HG02678 (cell line): ENCODE results near the gene TTC28.
A peak's percentile ranks its signal among the peaks of the same experiment; 100 is the strongest.

Experiments
- ATAC-seq: cut with Tn5 transposase; IDR thresholded peaks from one replicate; pipeline ENCODE4 v1.9.1; 2021; ENCODE audit warnings: mild to moderate bottlenecking, moderate library complexity; ENCODE audit not compliant: unreplicated experiment

Gene TTC28

DNA sequence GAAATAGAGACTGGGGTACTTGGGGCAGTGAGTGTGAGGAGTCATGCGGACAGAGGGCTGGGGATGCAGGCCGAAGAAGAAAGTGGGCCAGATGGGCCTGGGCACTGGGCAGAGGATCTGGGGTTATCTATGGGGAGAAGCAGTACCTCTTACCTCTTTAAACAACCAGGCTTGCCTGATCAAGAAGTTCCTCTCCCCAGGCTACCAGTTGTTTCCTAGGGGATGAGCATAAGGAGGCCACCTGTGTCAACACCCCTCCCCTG lies 662.2 kb downstream of the TTC28 start:
- ATAC-seq = no peak

DNA sequence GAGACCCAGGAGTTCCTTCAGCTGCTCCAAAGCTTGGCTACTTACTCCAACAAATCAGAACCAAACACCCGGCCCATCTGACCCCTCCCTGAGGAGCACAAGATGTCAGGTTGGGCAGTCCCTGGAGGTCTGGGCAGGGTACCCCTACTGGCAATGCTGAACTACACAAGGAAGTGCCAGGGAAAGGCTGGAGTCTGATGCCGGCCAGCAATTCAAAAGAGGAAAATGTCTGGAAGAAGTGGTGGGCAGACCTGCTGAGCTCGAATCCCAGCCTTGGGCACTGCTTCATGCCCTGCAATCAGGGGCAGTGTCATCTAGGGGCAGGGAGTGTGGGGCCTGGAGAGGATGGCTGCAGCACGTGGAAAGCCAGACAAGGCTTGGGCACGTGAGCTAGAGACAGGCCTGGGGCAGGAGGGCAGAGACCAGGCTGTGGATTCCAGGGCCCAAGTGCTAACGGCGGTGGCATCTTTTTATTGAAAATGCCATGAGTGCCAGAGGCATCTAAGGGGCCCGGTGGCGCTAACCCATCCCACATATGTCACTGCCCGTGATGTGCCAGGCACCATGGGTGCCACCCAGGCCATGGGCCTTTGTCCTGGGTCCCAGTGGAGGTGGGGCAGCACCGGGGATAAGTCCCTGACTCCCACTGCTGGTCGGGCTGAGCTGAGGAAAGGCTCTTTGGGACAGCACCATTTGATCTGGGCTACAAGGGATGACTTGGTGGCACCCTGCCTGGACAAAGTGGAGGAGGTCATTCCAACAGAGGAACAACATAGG lies 662.7 kb downstream of the TTC28 start:
- ATAC-seq = no peak

DNA sequence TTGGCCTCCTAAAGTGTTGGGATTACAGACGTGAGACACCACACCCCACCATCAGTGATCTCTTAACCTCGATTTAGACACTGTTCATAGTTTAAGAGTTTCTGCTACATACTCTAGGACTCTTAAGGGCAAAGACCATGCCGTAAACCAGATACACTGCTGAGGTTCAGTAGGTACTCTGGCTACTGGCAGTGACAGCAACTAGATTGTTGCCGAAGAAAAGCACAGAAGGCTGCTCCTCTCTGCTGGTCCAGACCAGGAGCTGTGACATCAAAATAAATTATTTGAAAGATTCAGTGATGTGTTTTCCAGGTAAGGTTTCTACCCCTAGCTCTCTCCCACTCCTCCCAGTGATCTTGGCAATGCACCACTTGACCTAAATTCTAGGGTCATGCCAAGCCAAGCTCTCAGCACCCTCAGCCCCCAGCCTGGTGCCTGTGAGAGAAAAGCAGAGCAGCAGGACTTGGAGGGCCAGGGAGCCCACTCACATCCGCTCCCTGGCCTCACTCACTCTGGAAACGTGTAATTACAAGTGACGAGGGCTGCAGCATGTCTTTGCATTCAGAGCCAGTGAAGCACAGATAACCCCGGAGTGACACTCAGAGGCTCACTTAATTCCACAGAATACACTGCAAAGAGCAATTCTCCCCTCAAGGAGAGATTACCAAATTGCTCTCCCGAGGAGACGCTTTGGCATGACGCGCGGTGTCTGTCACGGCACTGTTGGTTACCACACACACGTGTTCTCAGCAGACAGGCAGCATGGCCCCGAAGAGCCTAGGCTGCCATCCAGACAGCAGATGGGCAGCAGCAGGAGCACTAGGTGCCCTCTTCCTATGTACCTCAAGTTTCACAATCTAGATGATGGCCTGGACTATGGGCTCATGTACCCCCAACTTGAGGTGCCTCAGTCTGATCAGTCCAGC lies 663.7 kb downstream of the TTC28 start:
- ATAC-seq = no peak

DNA sequence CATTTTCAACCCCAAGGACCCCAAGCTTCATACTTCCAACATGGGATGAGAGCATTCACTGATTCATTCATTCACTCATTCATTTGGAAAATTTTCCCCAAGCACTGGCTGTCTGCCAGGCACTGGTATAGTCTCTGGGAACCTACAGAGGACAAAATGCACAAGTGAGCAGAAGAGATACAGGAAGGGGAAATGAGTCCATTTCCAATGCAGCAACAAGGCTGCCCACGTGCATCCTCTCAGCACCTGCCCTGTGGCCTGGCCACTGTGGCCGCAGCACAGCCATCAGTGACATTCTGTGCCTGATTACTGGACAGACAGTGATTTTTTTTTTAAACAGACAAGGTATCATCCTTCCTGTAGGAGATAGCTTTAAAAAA lies 664.6 kb downstream of the TTC28 start:
- no peak for ATAC-seq

DNA sequence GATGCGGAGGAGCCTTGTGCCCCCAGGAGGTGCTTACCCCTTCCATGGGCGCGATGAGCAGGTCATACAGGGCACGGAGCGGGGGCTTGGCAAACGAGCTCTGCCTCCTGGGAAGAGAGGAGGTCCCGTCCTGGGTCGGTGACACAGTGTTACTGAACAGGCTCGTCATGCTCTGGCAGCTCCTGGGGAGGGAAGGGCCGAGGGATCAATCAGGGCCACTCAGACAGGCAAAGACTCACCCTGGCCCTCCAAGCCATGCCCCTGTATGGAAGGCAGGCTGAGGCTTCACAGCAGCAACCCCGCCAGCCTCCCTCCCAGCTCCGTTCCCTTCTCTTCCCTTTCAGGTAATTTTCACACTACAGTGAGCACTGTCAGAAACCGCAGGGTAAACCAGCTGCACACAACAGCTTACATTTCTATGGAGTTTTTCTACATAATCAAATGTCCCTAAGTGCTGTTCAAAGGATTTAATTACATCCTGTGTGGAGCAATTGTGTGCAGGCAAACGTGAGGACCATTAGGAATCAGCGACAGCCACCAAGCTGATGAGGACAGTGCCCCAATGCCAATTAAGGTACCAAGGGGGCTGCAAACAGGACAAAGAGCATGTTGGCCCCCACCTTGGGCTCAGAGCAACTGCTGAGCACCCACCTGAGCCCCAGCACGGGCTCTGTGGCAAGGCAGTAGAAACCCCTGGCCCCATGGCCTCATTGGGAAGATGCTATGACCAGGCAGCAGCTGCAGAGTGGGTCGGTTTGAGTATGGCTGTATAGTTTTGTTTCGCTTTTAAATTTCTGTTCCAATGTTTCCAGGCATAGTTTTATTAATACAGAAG lies 665.2 kb downstream of the TTC28 start:
- ATAC-seq = no peak

DNA sequence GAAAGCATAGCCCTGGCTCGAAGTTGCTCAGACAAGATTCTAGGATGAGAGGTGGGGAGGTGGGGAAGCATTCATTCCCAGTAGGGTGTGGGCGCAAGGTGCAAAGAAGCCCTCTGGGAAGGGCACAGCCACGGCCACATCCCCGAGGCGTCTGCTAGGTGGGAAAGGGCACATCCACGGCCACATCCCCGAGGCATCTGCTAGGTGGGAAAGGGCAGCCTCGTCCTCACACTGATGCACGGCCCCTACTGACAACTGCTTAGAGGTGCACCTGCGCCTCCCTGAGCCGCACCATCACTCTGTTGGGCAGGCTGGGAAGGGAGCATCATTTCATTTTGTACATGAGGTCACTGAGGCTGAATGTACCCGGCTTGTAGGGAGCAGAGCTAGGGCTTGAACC lies 666.0 kb downstream of the TTC28 start:
- no peak for ATAC-seq

DNA sequence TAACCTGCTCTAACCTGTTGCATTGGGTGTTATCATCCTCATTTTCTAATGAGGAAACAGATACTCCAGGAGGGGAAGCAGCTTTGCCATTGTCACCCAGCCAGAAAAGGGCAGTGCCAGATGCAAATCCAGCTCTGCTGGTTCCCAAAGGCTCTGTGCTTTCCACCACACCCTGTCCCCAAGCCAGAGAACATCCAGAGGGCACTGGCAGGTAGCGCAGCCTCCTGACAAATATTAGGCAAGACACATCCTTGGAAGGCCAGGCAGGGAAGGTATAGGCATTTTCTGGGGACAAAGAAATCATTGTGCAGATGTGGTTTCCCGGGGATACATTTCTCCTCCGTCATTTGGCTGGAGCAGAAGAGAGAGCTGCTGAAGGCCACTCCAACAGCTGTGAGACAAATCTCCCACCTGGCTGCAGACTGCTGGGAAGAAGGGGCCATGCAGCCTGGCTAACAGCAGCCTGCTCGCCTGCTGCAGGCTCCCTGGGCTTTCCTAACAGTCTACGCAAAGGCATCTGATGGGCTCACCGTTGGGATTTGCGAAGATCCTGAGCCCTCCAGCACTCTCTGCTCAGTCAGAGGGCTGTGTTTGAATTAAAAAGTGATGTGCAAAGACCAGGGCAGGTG lies 666.7 kb downstream of the TTC28 start:
- ATAC-seq = no peak

DNA sequence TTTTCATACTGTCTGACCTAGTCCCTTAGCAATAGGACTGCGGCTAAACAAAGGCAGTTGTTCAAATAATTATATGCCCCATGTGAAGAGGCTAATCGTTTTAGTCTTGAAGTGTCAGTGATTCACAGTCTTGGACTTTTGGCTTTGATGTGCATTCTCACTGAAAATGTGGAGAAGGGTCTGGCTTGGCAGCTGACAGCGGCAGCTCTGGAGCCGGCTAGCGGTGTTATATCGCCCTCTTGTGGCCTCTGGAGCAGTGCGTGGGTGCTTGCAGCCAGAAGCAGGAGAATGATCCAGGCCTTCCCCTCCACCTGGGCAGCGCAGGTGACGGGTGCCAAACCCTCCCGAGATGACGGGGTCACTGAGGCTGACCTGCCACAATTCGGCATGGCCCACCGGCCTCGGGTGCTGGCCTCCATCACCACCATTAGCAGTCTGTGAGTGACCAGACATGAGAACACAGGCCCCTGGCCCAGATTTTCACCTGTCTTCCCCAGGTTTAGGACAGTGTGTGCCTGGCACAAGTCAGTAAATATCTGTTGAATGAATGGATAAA lies 670.3 kb downstream of the TTC28 start:
- peak; percentile 54 for ATAC-seq

DNA sequence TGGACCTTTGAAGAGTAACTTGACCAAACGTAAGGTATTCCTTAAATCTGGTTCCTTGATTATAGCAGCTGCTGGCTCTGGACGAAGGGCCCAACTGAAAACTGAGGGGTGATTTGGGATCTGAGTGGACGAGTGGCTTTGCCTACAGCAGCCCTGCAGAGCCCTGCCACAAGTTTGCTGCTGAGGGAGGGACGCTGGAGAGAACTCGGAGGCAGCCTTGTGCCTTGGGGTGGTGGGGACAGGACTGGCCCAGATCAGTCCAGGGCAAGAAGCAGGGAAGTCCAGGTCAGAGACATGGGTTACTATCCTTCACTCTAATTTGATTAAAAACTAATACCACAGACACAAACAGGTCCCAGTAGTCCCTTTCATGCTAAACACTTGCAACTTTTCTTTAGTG lies 671.0 kb downstream of the TTC28 start:
- ATAC-seq = no peak

DNA sequence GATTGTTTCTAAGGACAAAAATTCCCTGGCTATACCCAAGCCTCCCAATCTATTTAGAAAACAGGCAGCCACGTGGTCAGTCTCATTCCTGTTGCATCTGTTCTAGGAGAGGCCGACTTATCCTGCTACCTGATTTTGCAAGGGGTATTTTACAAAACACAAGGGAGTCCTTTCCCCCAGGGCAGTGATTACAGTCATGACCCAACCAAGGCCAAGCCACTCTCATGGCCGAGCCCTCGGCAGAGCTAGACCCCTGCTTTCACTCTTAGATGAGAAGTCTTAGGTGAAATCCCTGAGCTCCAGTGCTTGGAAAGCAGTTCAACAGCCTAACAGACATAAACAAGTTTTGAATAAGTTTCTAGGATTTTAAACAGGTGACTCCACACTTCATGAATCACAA lies 671.6 kb downstream of the TTC28 start:
- ATAC-seq = no peak

DNA sequence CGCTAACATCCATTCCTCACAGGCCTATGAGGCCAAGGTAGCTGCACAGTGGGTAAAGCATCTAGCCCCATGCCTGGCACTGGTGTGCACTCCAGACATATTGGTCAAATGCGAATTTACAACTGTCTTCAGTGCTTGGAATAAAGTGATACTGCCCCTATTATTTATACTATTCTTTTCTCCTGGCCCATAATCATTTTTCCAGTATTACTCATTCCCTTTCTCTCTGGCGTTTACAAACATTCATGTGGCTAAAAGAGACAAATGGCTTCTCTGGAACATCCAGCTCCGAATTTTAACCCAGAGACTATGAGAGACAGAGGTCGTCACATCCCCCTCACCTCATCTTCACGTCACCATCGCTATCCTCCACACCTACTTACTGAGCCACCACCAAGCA lies 673.4 kb downstream of the TTC28 start:
- ATAC-seq = no peak

DNA sequence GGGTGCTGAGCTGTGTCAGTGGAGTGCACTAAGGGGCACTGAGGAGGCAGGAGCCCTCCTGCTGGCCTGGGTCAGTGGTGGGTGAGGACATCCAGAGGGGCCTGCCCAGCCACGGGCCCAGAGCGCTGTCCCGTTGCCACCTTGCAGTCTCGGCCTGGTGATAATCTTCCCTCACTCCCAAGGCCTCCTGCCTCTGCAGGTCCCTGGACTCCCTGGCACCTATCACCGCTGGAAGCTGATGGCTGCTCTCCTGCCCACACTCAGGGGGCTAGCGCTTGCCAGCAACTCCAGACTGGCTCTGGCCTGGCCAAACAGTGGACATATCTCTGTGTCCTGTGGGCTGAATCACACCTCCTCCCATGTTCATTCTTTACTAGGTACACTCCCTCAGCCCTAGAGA lies 674.1 kb downstream of the TTC28 start:
- ATAC-seq = no peak

DNA sequence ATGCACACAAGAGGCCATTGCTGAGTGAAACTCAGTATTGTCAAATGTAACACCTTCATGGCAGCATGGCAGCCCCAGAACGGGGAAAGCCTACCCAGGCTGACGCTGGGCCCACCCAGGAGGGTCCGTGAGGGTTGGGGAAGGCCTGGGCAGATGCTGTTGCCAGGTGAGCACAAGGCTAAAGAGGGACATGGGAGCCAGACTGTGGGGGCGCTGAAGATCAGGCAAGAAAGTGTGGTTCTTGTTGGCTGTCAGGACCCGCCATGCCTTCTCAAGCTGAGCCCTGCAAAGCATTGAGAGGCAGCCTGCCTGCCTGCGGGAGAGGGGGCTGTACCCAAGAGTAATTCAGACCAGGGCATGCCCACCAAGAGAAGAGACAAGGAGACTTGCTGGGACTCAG lies 675.6 kb downstream of the TTC28 start:
- no peak for ATAC-seq

DNA sequence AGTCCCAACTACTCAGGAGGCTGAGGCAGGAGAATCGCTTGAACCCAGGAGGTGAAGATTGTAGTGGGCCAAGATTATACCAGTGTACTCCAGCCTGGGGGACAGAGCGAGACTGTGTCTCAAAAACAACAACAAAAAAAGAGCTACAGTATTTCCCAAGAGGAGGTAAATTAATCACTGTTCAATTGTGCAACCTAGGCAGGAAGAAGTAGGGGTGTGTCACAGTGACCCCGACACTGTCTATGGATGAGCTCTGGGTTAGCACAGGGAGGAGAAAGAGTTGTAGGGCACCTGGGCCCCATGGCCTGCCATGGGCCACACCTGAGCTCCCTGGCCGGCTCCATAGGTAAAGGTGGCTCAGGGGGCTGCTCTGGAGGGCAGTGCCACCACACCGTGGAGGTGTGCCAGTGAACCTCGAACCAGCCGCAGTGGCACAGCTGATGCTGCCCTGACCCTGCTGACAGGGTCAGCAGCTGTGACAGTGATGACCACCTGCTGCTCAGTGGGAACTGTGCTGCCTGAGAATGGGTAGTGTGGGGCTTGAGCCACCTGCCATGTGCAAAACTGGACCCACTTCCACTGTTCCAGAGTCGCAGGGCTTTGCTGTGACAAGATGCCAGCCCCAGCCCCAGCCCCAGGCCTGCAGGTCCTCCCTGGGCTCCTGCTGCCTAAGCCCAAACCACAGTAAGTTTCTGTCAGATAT lies 676.6 kb downstream of the TTC28 start:
- no peak for ATAC-seq

DNA sequence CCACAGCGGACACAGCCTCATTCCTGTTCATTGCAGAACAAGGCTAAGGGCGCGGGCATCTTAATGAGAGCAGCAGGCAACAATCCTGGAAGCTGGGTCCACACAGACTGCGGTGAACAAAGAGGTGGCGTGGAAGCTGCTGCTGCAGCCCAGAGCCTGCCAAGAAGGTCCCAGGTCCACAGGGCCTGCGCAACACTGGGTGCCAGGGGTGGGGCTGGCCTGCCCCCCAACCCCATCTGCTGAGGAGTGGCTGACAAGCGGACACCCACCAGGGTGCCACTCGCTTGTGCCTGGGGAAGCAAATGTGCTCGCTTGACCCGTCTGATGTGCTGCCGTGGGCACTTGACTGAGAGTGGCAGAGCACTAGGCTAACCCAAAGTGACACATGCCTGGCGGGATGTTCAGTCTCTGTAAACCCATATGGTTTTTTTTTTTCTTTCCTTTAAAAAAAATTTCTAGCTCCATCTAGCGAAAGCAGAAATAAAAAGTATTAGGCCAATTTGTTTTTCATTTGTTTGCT lies 677.4 kb downstream of the TTC28 start:
- no peak for ATAC-seq

DNA sequence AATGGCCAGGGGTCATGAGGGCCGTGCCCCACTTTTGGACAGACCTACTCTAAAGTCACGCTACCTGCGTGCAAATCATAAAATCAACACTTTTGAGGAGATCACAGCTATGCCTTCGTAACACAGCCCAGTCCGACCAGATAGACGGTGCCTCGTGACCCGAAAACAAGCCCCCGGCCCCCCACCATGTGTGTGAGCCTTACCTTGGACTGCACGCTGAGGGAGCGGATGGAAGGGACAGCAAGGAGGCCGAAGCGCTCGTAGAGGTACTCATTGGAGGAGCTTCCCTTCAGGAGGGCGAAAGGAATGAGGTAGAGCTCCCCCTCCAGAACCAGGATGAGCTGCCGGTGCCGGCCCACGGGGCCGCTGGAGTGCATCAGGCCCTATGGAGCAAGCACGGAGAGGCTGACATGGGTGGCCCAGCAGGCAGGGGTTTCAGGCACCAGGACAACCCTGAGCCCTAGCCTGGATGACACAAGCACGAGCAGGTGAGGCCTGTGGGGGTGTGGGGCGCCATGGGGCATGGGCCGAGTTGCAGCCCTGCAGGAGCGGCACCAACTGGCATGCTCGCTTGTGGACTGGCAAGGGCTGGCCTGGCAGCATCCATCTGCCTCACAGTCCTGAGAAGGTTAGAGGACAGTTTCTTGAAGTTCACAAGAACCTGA lies 678.3 kb downstream of the TTC28 start:
- no peak for ATAC-seq

DNA sequence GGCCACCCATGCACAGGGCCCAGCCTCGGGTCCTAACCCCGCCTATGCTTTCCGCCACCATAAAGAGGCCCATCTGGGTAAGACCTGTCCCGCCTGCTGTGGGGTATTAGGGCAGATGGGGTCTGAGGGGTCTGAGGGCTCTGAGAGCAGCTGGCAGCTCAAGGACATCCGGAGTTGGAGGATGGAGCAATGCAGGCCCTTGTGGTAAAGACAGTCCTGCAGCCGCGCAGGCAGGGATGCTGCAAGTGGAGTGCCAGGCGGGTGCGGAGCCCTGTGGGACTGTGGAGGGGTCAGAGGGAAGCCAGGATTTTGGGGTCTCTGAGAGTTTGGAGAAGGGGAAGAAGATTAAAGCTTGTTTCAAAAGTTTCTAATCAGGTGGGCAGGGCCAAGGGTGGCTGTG lies 679.3 kb downstream of the TTC28 start:
- ATAC-seq = no peak

DNA sequence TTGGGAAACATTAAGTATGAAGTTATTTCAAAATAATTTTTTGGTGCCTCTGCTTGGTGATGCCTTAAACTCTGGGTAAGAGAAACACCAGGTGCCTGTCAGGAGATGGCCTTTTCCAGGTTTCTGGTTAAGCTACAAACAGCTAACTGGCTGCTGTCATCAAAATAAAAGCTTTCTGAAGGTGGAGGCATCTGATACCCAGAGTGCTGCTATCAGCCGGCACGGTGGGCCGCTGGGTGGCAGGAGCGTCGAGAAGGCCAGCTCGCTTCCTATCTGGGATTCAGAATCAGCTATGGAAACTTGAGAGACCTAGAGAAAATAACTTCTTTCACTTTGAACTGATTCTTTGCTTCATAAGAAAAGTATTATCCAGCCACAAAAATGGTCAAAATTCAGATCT lies 679.8 kb downstream of the TTC28 start:
- ATAC-seq = no peak
